ENCODE measurements around the gene SPTAN1. TPM values are rescaled to one million over a fixed set of nuclear protein-coding genes. Genes with fewer than 3 reads are reported as not detected.

Gene SPTAN1
- total and polyA plus RNA-seq, 2 of the 4 experiments (the other 2 are of a cell fraction): 275 to 327 TPM

DNA sequence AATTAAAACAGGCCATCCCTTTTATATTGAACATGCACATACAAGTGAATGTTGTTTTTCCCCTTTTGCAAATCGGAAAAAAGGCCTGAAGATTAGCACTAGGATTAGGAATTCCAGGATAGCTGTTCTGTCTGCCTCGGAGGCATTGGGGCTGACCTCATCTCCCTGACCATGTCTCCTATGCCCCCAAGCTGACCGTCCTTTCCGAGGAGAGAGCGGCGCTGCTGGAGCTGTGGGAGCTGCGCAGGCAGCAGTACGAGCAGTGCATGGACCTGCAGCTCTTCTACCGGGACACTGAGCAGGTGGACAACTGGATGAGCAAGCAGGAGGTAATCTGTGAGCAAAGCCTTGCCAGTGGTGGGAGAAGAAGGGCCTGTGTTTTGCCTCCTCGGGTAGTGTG, 28.3 kb downstream of the SPTAN1 start:
- H3K79me1 ChIP-seq (ENCODE audit: low read depth in 1 of 2, low read length in 2 of 2): peaks cover 17 to 20% of the 10 kb centered on the region in 2 experiments
- H3K27me3 ChIP-seq (ENCODE audit: control insufficient read depth, insufficient read depth, low read length): no peaks in the 10 kb centered on the region
- in situ Hi-C loops (cut with MboI; ENCODE audit: low sequenced_read_pairs): no loop called here
- dilution Hi-C loops (cut with HindIII; ENCODE audit: low sequenced_read_pairs, unreplicated experiment): no loop called here
- no peak overlapping the region for H3K4me3 ChIP-seq (ENCODE audit: insufficient read depth, low read depth, low read length)
- no peak overlapping the region for H2AFZ ChIP-seq (replicated peaks; ENCODE audit: low read length, poor library complexity)
- H2AK5ac ChIP-seq (ENCODE audit: low read depth, low read length): no peak overlapping the region
- H3K9me3 ChIP-seq (ENCODE audit: control insufficient read depth, insufficient read depth, low read length): no peaks in the 10 kb centered on the region
- peaks cover 80% of the 10 kb centered on the region for H3K36me3 ChIP-seq (ENCODE audit: control insufficient read depth, insufficient read depth, low read length)
- WGBS, 2 experiments (ENCODE audit: extremely low coverage in 2 of 2, insufficient read length in 1 of 2): 100% methylated on average over 1 of the region's 10 CpGs; no CpG with 5 or more reads in 1 of the 2 experiments
- H2BK20ac ChIP-seq (ENCODE audit: low read depth, low read length): no peak overlapping the region
- H4K20me1 ChIP-seq (ENCODE audit: insufficient read depth, low read length): no peaks in the 10 kb centered on the region; the same call in 1 of the 2 replicates
- H2BK120ac ChIP-seq (ENCODE audit: low read depth, low read length): no peak overlapping the region
- ChIA-PET CTCF (no interaction called here), POLR2A (ENCODE audit: unreplicated experiment) (no interaction called here)
- H3K4ac ChIP-seq (ENCODE audit: low read depth, low read length): no peak overlapping the region
- no peak for ATAC-seq (ENCODE audit: low read depth)
- no peak overlapping the region for H3K56ac ChIP-seq (ENCODE audit: extremely low read depth, insufficient read depth, low read length)
- H3K18ac ChIP-seq (ENCODE audit: low read depth, low read length): no peak overlapping the region
- BruUV-seq (replicated peaks): no TSS peak
- intact Hi-C loops (cut with micrococcal nuclease): loop anchor here (5.0 kb wide), 1 partner anchor 42 kb away; no protein-coding TSS in a partner anchor
- no peak overlapping the region for H3K23ac ChIP-seq (ENCODE audit: low read depth, low read length)
- no peaks in the 10 kb centered on the region for H3K4me1 ChIP-seq (ENCODE audit: control insufficient read depth, insufficient read depth, low read length)
- DNase-seq: no peak
- TF ChIP-seq RFX5 (IDR thresholded peaks at IDR 0.05; ENCODE audit: low read depth, low read length) (no peak), POLR2A (IDR thresholded peaks at IDR 0.05; ENCODE audit: low read depth, low read length) (no peak), RAD21 (IDR thresholded peaks at IDR 0.05; ENCODE audit: low read length) (no peak), CHD1 (IDR thresholded peaks at IDR 0.05; ENCODE audit: low read depth, low read length) (no peak), RCOR1 (IDR thresholded peaks at IDR 0.05; ENCODE audit: insufficient replicate concordance, low read length) (no peak), MAFK (IDR thresholded peaks at IDR 0.05; ENCODE audit: low read depth, low read length) (no peak), MAZ (IDR thresholded peaks at IDR 0.05; ENCODE audit: borderline replicate concordance, low read depth, low read length) (no peak), MXI1 (IDR thresholded peaks at IDR 0.05; ENCODE audit: borderline replicate concordance, low read depth, low read length) (no peak), NFE2L2 (IDR thresholded peaks at IDR 0.05; ENCODE audit: low read depth, low read length) (no peak)
- TF ChIP-seq, protein P1, sequence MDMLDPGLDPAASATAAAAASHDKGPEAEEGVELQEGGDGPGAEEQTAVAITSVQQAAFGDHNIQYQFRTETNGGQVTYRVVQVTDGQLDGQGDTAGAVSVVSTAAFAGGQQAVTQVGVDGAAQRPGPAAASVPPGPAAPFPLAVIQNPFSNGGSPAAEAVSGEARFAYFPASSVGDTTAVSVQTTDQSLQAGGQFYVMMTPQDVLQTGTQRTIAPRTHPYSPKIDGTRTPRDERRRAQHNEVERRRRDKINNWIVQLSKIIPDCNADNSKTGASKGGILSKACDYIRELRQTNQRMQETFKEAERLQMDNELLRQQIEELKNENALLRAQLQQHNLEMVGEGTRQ (IDR thresholded peaks at IDR 0.05; ENCODE audit: low read depth, low read length): no peak
- TF ChIP-seq, protein P2, sequence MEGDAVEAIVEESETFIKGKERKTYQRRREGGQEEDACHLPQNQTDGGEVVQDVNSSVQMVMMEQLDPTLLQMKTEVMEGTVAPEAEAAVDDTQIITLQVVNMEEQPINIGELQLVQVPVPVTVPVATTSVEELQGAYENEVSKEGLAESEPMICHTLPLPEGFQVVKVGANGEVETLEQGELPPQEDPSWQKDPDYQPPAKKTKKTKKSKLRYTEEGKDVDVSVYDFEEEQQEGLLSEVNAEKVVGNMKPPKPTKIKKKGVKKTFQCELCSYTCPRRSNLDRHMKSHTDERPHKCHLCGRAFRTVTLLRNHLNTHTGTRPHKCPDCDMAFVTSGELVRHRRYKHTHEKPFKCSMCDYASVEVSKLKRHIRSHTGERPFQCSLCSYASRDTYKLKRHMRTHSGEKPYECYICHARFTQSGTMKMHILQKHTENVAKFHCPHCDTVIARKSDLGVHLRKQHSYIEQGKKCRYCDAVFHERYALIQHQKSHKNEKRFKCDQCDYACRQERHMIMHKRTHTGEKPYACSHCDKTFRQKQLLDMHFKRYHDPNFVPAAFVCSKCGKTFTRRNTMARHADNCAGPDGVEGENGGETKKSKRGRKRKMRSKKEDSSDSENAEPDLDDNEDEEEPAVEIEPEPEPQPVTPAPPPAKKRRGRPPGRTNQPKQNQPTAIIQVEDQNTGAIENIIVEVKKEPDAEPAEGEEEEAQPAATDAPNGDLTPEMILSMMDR (conservative IDR thresholded peaks at IDR 0.05; ENCODE audit: low read depth, low read length): no peak
- TF ChIP-seq, protein P3, sequence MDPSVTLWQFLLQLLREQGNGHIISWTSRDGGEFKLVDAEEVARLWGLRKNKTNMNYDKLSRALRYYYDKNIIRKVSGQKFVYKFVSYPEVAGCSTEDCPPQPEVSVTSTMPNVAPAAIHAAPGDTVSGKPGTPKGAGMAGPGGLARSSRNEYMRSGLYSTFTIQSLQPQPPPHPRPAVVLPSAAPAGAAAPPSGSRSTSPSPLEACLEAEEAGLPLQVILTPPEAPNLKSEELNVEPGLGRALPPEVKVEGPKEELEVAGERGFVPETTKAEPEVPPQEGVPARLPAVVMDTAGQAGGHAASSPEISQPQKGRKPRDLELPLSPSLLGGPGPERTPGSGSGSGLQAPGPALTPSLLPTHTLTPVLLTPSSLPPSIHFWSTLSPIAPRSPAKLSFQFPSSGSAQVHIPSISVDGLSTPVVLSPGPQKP (IDR thresholded peaks at IDR 0.05; ENCODE audit: borderline replicate concordance, low read depth, low read length): no peak
- H4K8ac ChIP-seq (ENCODE audit: low read depth in 2 of 2, low read length in 2 of 2): no peak overlapping the region
- H3K14ac ChIP-seq (replicated peaks; ENCODE audit: low read depth, low read length): no peak overlapping the region
- H3K9ac ChIP-seq (ENCODE audit: low read depth, low read length): no peak overlapping the region
- no peak overlapping the region for H3K27ac ChIP-seq (ENCODE audit: insufficient read depth, low read length)
- H2BK5ac ChIP-seq (ENCODE audit: low read depth, low read length, poor library complexity, severe bottlenecking): no peak overlapping the region
- no peak overlapping the region for H2AK9ac ChIP-seq (replicated peaks; ENCODE audit: low read depth, low read length, poor library complexity)
- no peak overlapping the region for H4K91ac ChIP-seq (ENCODE audit: insufficient read depth, low read depth, low read length)
- no peak overlapping the region for H4K5ac ChIP-seq (ENCODE audit: low read depth, low read length)
- H3K9me1 ChIP-seq (ENCODE audit: insufficient read depth, low read length): 0 out of 2 replicates have a peak, but pooled peaks cover 3% of the 10 kb centered on the region
- H2BK15ac ChIP-seq (ENCODE audit: low read depth, low read length): no peak overlapping the region
- H3K4me2 ChIP-seq (ENCODE audit: low read depth, low read length): no peak overlapping the region
